H1 (cell line): ENCODE measurements around the gene CUX1. TPM values are rescaled to one million over a fixed set of nuclear protein-coding genes. Genes with fewer than 3 reads are reported as not detected.
"Not testable (repeated sequence)": the region's sequence is repeated elsewhere in the genome, so short reads cannot be mapped to it uniquely, and the experiment has no call there.

Source experiments
- CTCF ChIA-PET: fragments of 300-600 bp; sonication (Branson Sonifier 250); formaldehyde crosslinking; loops from one replicate; lab custom pipeline; 2021; ENCODE audit not compliant: partially characterized antibody; lab: Charles Lee
- POLR2A ChIA-PET: fragments of 300-600 bp; sonication (Branson Sonifier 250); formaldehyde crosslinking; loops from one replicate; lab custom pipeline; 2021; ENCODE audit warnings: inconsistent platforms; ENCODE audit not compliant: partially characterized antibody; lab: Charles Lee
- DNase-seq, 2 experiments: peaks; one replicate each; pipeline versions ENCODE4 v3.0.0 to v3.0.0-alpha.2; 2010 to 2022; ENCODE audit warnings: low spot score in 2 of 2, low read depth in 1 of 2, mixed read lengths in 1 of 2
- FAIRE-seq: peaks from 2 replicates; lab custom pipeline; 2011; peaks lifted over from hg19 to GRCh38; lab: Jason Lieb, UNC
- H2AFZ ChIP-seq: 2 replicates; pipeline ENCODE4 v1.8.1; 2012; ENCODE audit warnings: low read length, inconsistent platforms
- H2AK5ac ChIP-seq: 2 replicates; pipeline ENCODE4 v1.6.1; 2013; ENCODE audit warnings: low read depth, low read length
- H2BK120ac ChIP-seq: replicated peaks from 2 replicates; pipeline ENCODE3; 2013; ENCODE audit warnings: low read depth, low read length, inconsistent platforms
- H2BK12ac ChIP-seq: 2 replicates; pipeline ENCODE4 v1.6.1; 2013; ENCODE audit warnings: low read depth, low read length
- H2BK15ac ChIP-seq: 2 replicates; pipeline ENCODE4 v1.6.1; 2013; ENCODE audit warnings: low read length
- H2BK20ac ChIP-seq: 2 replicates; pipeline ENCODE4 v1.6.1; 2013; ENCODE audit warnings: low read length
- H2BK5ac ChIP-seq: 2 replicates; pipeline ENCODE4 v1.6.1; 2013; ENCODE audit warnings: low read depth, low read length
- H3K14ac ChIP-seq: 2 replicates; pipeline ENCODE4 v1.6.1; 2013; ENCODE audit warnings: inconsistent platforms; ENCODE audit not compliant: insufficient read length
- H3K18ac ChIP-seq: 2 replicates; pipeline ENCODE4 v1.6.1; 2013; ENCODE audit warnings: low read length; ENCODE audit errors: extremely low read depth
- H3K23ac ChIP-seq: 2 replicates; pipeline ENCODE4 v1.6.1; 2013; ENCODE audit warnings: inconsistent platforms; ENCODE audit not compliant: insufficient read length
- H3K23me2 ChIP-seq: 2 replicates; pipeline ENCODE4 v1.6.1; 2013; ENCODE audit warnings: low read depth, low read length
- H3K27ac ChIP-seq: 2 replicates; pipeline ENCODE4 v1.6.1; 2011; ENCODE audit warnings: low read depth, low read length, inconsistent platforms
- H3K27me3 ChIP-seq, 4 experiments: replicated peaks in 1 of 4; 1 replicate in 1 of 4; 2 replicates in 3 of 4; pipeline versions ENCODE4 v1.6.1 to v1.8.1; 2011 to 2013; ENCODE audit warnings: low read length in 3 of 4, mild to moderate bottlenecking in 3 of 4, inconsistent platforms in 2 of 4, mixed read lengths in 2 of 4, moderate library complexity in 1 of 4; ENCODE audit not compliant: control insufficient read depth in 3 of 4, insufficient read depth in 3 of 4; ENCODE audit errors: extremely low read depth in 1 of 4
- H3K36me3 ChIP-seq, 4 experiments: 2 replicates each; pipeline versions ENCODE4 v1.6.1 to v1.8.1; 2011 to 2013; ENCODE audit warnings: mild to moderate bottlenecking in 4 of 4, low read length in 3 of 4, moderate library complexity in 2 of 4, control low read depth in 1 of 4, inconsistent platforms in 1 of 4; ENCODE audit not compliant: insufficient read depth in 4 of 4, control insufficient read depth in 2 of 4
- H3K4ac ChIP-seq: replicated peaks from 2 replicates; pipeline ENCODE3; 2013; ENCODE audit warnings: low read length, low read depth, mixed read lengths, inconsistent platforms; ENCODE audit not compliant: insufficient read length
- H3K4me1 ChIP-seq, 4 experiments: replicated peaks in 1 of 4; 1 replicate in 1 of 4; 2 replicates in 3 of 4; pipeline versions ENCODE4 v1.6.1 to v1.8.1; 2011 to 2013; ENCODE audit warnings: low read length in 3 of 4, inconsistent platforms in 2 of 4, mixed read lengths in 1 of 4; ENCODE audit not compliant: insufficient read depth in 4 of 4, control insufficient read depth in 3 of 4
- H3K4me2 ChIP-seq, 2 experiments: 2 replicates each; pipeline versions ENCODE4 v1.6.1 to v1.8.1; 2011 to 2013; ENCODE audit warnings: low read depth in 2 of 2, low read length in 2 of 2, control low read depth in 1 of 2, inconsistent platforms in 1 of 2, mild to moderate bottlenecking in 1 of 2; ENCODE audit not compliant: insufficient read depth in 1 of 2
- H3K4me3 ChIP-seq, 4 experiments: fragments of 200-600, 300-600 bp in 1 of 4; sonication (generic), shearing (Covaris generic), sonication (Bioruptor Twin) in 1 of 4; 2 replicates each; pipeline versions ENCODE4 v1.5.1 to v1.8.1; 2011 to 2016; ENCODE audit warnings: low read length in 4 of 4, low read depth in 3 of 4, control low read depth in 2 of 4, inconsistent platforms in 2 of 4, mild to moderate bottlenecking in 2 of 4, mixed read lengths in 1 of 4, moderate library complexity in 1 of 4; ENCODE audit not compliant: insufficient read depth in 2 of 4; ENCODE audit errors: extremely low read depth in 1 of 4
- H3K56ac ChIP-seq: replicated peaks from 2 replicates; pipeline ENCODE3; 2013; ENCODE audit warnings: low read depth, mild to moderate bottlenecking, mixed read lengths, low read length, inconsistent platforms; ENCODE audit not compliant: insufficient read length
- H3K79me1 ChIP-seq: 2 replicates; pipeline ENCODE4 v1.6.1; 2013; ENCODE audit warnings: low read depth, low read length, control low read depth
- H3K79me2 ChIP-seq, 2 experiments: 2 replicates each; pipeline versions ENCODE4 v1.6.1 to v1.8.1; 2012 to 2013; ENCODE audit warnings: low read length in 2 of 2, mild to moderate bottlenecking in 2 of 2, inconsistent platforms in 1 of 2; ENCODE audit not compliant: insufficient read depth in 2 of 2, control insufficient read depth in 1 of 2
- H3K9ac ChIP-seq, 4 experiments: replicated peaks in 1 of 4; 1 replicate in 1 of 4; 2 replicates in 3 of 4; pipeline versions ENCODE4 v1.6.1 to v1.8.1; 2011 to 2013; ENCODE audit warnings: low read depth in 3 of 4, low read length in 3 of 4, control low read depth in 2 of 4, mild to moderate bottlenecking in 2 of 4, moderate library complexity in 2 of 4, inconsistent platforms in 1 of 4; ENCODE audit errors: extremely low read depth in 1 of 4
- H3K9me3 ChIP-seq, 2 experiments: 2 replicates each; pipeline versions ENCODE4 v1.6.1 to v1.8.1; 2012 to 2013; ENCODE audit warnings: mild to moderate bottlenecking in 2 of 2, moderate library complexity in 2 of 2, control low read depth in 1 of 2, inconsistent platforms in 1 of 2, low read depth in 1 of 2, low read length in 1 of 2, mixed read lengths in 1 of 2; ENCODE audit not compliant: insufficient read depth in 2 of 2
- H4K20me1 ChIP-seq, 2 experiments: replicated peaks in 1 of 2; 2 replicates each; pipeline versions ENCODE3 to v1.8.1; 2011 to 2013; ENCODE audit warnings: inconsistent platforms in 2 of 2, low read length in 2 of 2, mild to moderate bottlenecking in 1 of 2; ENCODE audit not compliant: insufficient read depth in 2 of 2, control insufficient read depth in 1 of 2
- H4K5ac ChIP-seq: 2 replicates; pipeline ENCODE4 v1.6.1; 2013; ENCODE audit warnings: low read length, low read depth, mixed read lengths, inconsistent platforms; ENCODE audit not compliant: insufficient read length
- H4K8ac ChIP-seq: 2 replicates; pipeline ENCODE4 v1.8.0; 2013; ENCODE audit warnings: mild to moderate bottlenecking, moderate library complexity, low read length, inconsistent platforms; ENCODE audit not compliant: insufficient read depth; ENCODE audit errors: extremely low read depth
- H4K91ac ChIP-seq: replicated peaks from 2 replicates; pipeline ENCODE3; 2013; ENCODE audit warnings: low read length, mixed read lengths, inconsistent platforms; ENCODE audit not compliant: insufficient read length
- WGBS, 2 experiments: shearing (Covaris generic) in 1 of 2; methylation state at CpG; one replicate each; pipeline versions ENCODE4 v1.1.6 to v1.1.7; 2013 to 2015; ENCODE audit warnings: low lambda C conversion rate in 2 of 2, mixed read lengths in 2 of 2, inconsistent platforms in 1 of 2, low coverage in 1 of 2, missing lambda C conversion rate in 1 of 2; ENCODE audit not compliant: insufficient replicate concordance in 2 of 2, insufficient coverage in 1 of 2, insufficient read length in 1 of 2; ENCODE audit errors: extremely low coverage in 1 of 2, missing lambda C conversion rate in 1 of 2; 5-methylcytosine and 5-hydroxymethylcytosine counted together
- polyA plus RNA-seq, 7 experiments: library from polyadenylated mRNA; depleted of rRNA in 3 of 7; stranded (reverse) in 5 of 7; unstranded in 2 of 7; fragments of >200 nt in 5 of 7; fragments of 200-250 nt in 2 of 7; gene quantifications; 1 replicate in 5 of 7; 2 replicates in 1 of 7; 4 replicates in 1 of 7; pipeline versions ENCODE4 v1.2.1 to v1.2.3, GENCODE V29; 2011 to 2013; ENCODE audit warnings: missing spikeins in 2 of 7, mixed read lengths in 2 of 7
- total RNA-seq: library from RNA; stranded (reverse); fragmentation: NEBNext Ultra II Directional; extraction: Animal tissue kit (Norgen Biotek cat#: 25700); gene quantifications from 2 replicates; pipeline ENCODE4 v1.2.1, GENCODE V29; 2021

The CUX1 gene
- total and polyA plus RNA-seq, 2 of the 8 experiments (the other 6 are each of a cell fraction or from before 2014, with no cell fraction given), result 21.6 to 65.9 TPM

GRCh38 chr7:101822632-101823031 lies 5.2 kb downstream of the CUX1 start:
- not testable (repeated sequence) for H4K5ac ChIP-seq, H3K27ac ChIP-seq, H2BK20ac ChIP-seq, H3K27me3 ChIP-seq, H2AK5ac ChIP-seq, H3K9ac ChIP-seq, H2BK12ac ChIP-seq, DNase-seq, H4K8ac ChIP-seq, H3K4me3 ChIP-seq, H3K4me2 ChIP-seq, H3K4ac ChIP-seq, H2BK120ac ChIP-seq, H3K36me3 ChIP-seq, H4K91ac ChIP-seq, H2BK15ac ChIP-seq, H3K23ac ChIP-seq, H3K23me2 ChIP-seq, H3K9me3 ChIP-seq, H2AFZ ChIP-seq, FAIRE-seq, H2BK5ac ChIP-seq, H3K18ac ChIP-seq, H3K79me1 ChIP-seq, H3K56ac ChIP-seq, H3K14ac ChIP-seq
- peaks cover 12 to 26% (median 17%) of the 10 kb centered on the region in 4 experiments for H3K4me1 ChIP-seq
- peaks cover 36% of the 10 kb centered on the region in 2 experiments for H4K20me1 ChIP-seq
- WGBS, 2 experiments, result 67% methylated on average over 6 of the region's 6 CpGs; no CpG with 5 or more reads in 1 of the 2 experiments
- ChIA-PET POLR2A (interaction anchor here (1.1 to 1.2 kb wide), 2 partner anchors 16 to 80 kb away, joined by 4 read pairs; no protein-coding TSS in a partner anchor), CTCF (interaction anchor here (0.7 to 1.8 kb wide), 6 partner anchors 17 to 219 kb away, joined by 3 to 7 read pairs (median 3); no protein-coding TSS in a partner anchor)
- peaks cover 62 to 99% of the 10 kb centered on the region in 2 experiments for H3K79me2 ChIP-seq
